Keratinocyte (primary cell): ENCODE measurements around the gene AKT1. TPM values are rescaled to one million over a fixed set of nuclear protein-coding genes. Genes with fewer than 3 reads are reported as not detected.
A peak's percentile ranks its signal among the peaks of the same experiment; 100 is the strongest.

Experiments used
- DNase-seq: peaks from one replicate; pipeline ENCODE4 v3.0.0-alpha.2; 2011; ENCODE audit warnings: low read depth, missing footprints, low spot score
- FAIRE-seq: peaks from 2 replicates; lab custom pipeline; 2011; peaks lifted over from hg19 to GRCh38; lab: Jason Lieb, UNC
- H2AFZ ChIP-seq: 2 replicates; pipeline ENCODE4 v1.6.0; 2012; ENCODE audit warnings: low read length, control low read depth, inconsistent platforms; ENCODE audit not compliant: control insufficient read depth
- H3K27ac ChIP-seq: 2 replicates; pipeline ENCODE4 v1.5.1; 2011; ENCODE audit warnings: low read length; ENCODE audit not compliant: control insufficient read depth, insufficient read depth
- H3K27me3 ChIP-seq: 3 replicates; pipeline ENCODE4 v1.6.0; 2011; ENCODE audit warnings: low read length; ENCODE audit not compliant: control insufficient read depth, insufficient read depth; ENCODE audit errors: extremely low read depth
- H3K36me3 ChIP-seq, 2 experiments: 2 replicates in 1 of 2; 3 replicates in 1 of 2; pipeline ENCODE4 v1.5.1; 2011; ENCODE audit warnings: low read length in 2 of 2, mild to moderate bottlenecking in 1 of 2; ENCODE audit not compliant: control insufficient read depth in 2 of 2, insufficient read depth in 2 of 2; ENCODE audit errors: extremely low read depth in 1 of 2
- H3K4me1 ChIP-seq: 3 replicates; pipeline ENCODE4 v1.5.1; 2011; ENCODE audit warnings: low read length; ENCODE audit not compliant: control insufficient read depth, insufficient read depth; ENCODE audit errors: extremely low read depth
- H3K4me2 ChIP-seq: 3 replicates; pipeline ENCODE4 v1.6.0; 2011; ENCODE audit warnings: low read depth, low read length; ENCODE audit not compliant: control insufficient read depth, insufficient read depth; ENCODE audit errors: extremely low read depth
- H3K4me3 ChIP-seq, 3 experiments: fragments of 200-600 bp in 1 of 3; sonication (generic) in 1 of 3; 2 replicates in 2 of 3; 3 replicates in 1 of 3; pipeline ENCODE4 v1.5.1; 2011 to 2016; ENCODE audit warnings: low read length in 3 of 3, mild to moderate bottlenecking in 3 of 3, control low read depth in 2 of 3, inconsistent platforms in 1 of 3, low read depth in 1 of 3, mixed read lengths in 1 of 3, mixed run types in 1 of 3, moderate library complexity in 1 of 3; ENCODE audit not compliant: control insufficient read depth in 2 of 3, insufficient read depth in 2 of 3; ENCODE audit errors: extremely low read depth in 1 of 3
- H3K79me2 ChIP-seq: 2 replicates; pipeline ENCODE4 v1.6.0; 2012; ENCODE audit warnings: low read length; ENCODE audit not compliant: control insufficient read depth, insufficient read depth
- H3K9ac ChIP-seq: 3 replicates; pipeline ENCODE4 v1.6.0; 2011; ENCODE audit warnings: low read length; ENCODE audit not compliant: control insufficient read depth, insufficient read depth; ENCODE audit errors: extremely low read depth
- H3K9me1 ChIP-seq: 3 replicates; pipeline ENCODE4 v1.6.0; 2011; ENCODE audit warnings: low read length; ENCODE audit not compliant: control insufficient read depth, insufficient read depth; ENCODE audit errors: extremely low read depth
- H3K9me3 ChIP-seq: 2 replicates; pipeline ENCODE4 v1.5.1; 2012; ENCODE audit warnings: low read depth, low read length; ENCODE audit not compliant: control insufficient read depth
- H4K20me1 ChIP-seq: 3 replicates; pipeline ENCODE4 v1.6.0; 2011; ENCODE audit warnings: low read length; ENCODE audit not compliant: control insufficient read depth, insufficient read depth; ENCODE audit errors: extremely low read depth
- CTCF ChIP-seq, 3 experiments: IDR thresholded peaks in 1 of 3; conservative IDR thresholded peaks in 1 of 3; optimal IDR thresholded peaks in 1 of 3; 2 replicates in 2 of 3; 3 replicates in 1 of 3; pipeline versions ENCODE3 to v1.5.1; 2011; ENCODE audit warnings: low read length in 3 of 3, mild to moderate bottlenecking in 3 of 3, moderate library complexity in 2 of 3, control low read depth in 1 of 3, inconsistent platforms in 1 of 3; ENCODE audit not compliant: insufficient read depth in 2 of 3; ENCODE audit errors: extremely low read depth in 1 of 3
- EZH2 ChIP-seq: IDR thresholded peaks from one replicate; pipeline ENCODE4 v1.6.1; 2012; ENCODE audit warnings: inconsistent platforms, mild to moderate bottlenecking, low read length, moderate library complexity
- dilution Hi-C: fragments of 300-500 bp; cut with MboI; formaldehyde crosslinking; loops from one replicate; pipeline ENCODE4 v1.7.0; 2020; ENCODE audit warnings: low sequenced_read_pairs; ENCODE audit not compliant: extremely low pct_ligation_motif_present
- polyA plus RNA-seq, 5 experiments: library from polyadenylated mRNA; depleted of rRNA in 3 of 5; stranded (reverse) in 3 of 5; stranded (forward) in 1 of 5; unstranded in 1 of 5; fragments of >200 nt; gene quantifications; 1 replicate in 1 of 5; 2 replicates in 3 of 5; 3 replicates in 1 of 5; pipeline versions ENCODE4 v1.2.1 to v1.2.3, GENCODE V29; 2011 to 2012; ENCODE audit warnings: missing spikeins in 2 of 5, low read depth in 1 of 5, low replicate concordance in 1 of 5

Gene AKT1
- polyA plus RNA-seq, 1 donor (not counting 4 experiments of a cell fraction or from before 2014, with no cell fraction given): 82.3 TPM

- H4K20me1 ChIP-seq: no peaks in the 10 kb centered on the region
- H3K36me3 ChIP-seq: no peaks in the 10 kb centered on the region
- peaks cover 16% of the 10 kb centered on the region for H3K27me3 ChIP-seq
- H3K4me3 ChIP-seq: peak within 1 kb of the TSS; percentile 37 to 64 (median 53)
- H2AFZ ChIP-seq: peak within 1 kb of the TSS; percentile 53
- no peaks in the 10 kb centered on the region for H3K9me1 ChIP-seq
- FAIRE-seq (no peak), DNase-seq (no peak)
- H3K9ac ChIP-seq: peak within 1 kb of the TSS; percentile 9
- TF ChIP-seq CTCF (optimal IDR thresholded peaks at IDR 0.05 in 1 of 3, IDR thresholded peaks at IDR 0.05 in 1 of 3, conservative IDR thresholded peaks at IDR 0.05 in 1 of 3; ENCODE audit: extremely low read depth in 1 of 3, insufficient read depth in 2 of 3, low read length in 3 of 3): no peak
- no peak for TF ChIP-seq EZH2
- no peak within 1 kb of the TSS for H3K27ac ChIP-seq
- peak within 1 kb of the TSS; percentile 64 for H3K4me2 ChIP-seq
- dilution Hi-C loops: no loop called here
- no peaks in the 10 kb centered on the region for H3K79me2 ChIP-seq
- no peaks in the 10 kb centered on the region for H3K9me3 ChIP-seq
- H3K4me1 ChIP-seq: peaks cover 8% of the 10 kb centered on the region
These were observed 5.4 kb upstream of the AKT1 start, which contains the start of gene ZBTB42 for GRCh38 chr14:104800771-104801519. Gene ZBTB42 (plus strand): TSS chr14:104801101. CDS start chr14:104801198, 97 bp downstream.

DNA sequence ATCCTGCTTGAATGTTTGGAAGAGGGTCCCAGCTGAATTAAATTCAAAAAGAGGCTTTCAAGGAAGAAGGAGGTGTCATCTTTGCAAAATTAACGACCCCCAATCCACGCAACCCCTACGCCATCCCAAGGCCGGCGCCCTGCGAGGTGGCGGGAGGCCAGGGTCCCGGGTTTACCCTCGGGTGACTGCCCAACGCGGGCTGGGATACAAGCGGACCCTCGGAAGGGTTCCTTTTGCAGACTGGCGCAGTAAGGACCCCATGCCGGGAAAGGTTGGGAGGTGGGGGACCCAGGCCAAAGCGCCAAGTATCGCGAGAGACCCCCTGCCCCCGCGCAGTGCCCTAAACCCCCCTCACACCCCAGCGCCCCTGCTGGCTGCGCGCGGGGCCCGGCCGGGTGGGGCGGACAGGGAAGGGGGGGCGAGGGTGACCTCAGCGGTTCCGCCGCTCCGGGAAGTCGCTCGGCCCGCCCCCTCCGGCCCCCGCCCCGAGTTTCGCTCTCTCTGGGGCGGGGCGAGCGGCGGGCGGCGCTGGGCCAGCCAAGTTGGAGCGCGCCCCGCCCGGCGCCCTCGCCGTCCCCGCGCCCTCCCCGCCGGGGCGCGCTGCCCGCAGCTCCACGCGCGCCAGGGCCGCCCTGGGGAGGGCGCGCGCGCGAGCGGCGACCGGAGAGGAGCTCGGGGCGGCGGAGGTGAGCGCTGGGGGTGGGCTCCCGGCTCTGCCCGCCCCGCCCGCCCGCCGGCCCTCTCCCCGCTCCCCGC is 4.6 kb upstream of the AKT1 start:
- peak overlapping the region in 1 of 3 experiments; percentile 19 for H3K4me3 ChIP-seq
- H3K79me2 ChIP-seq: no peaks in the 10 kb centered on the region
- H3K9ac ChIP-seq: no peak overlapping the region
- H3K36me3 ChIP-seq: no peaks in the 10 kb centered on the region
- TF ChIP-seq EZH2 (no peak), CTCF (optimal IDR thresholded peaks at IDR 0.05 in 1 of 3, IDR thresholded peaks at IDR 0.05 in 1 of 3, conservative IDR thresholded peaks at IDR 0.05 in 1 of 3; ENCODE audit: extremely low read depth in 1 of 3, insufficient read depth in 2 of 3, low read length in 3 of 3) (peak in 1 of 3 experiments; percentile 30)
- peaks cover 7% of the 10 kb centered on the region for H3K4me1 ChIP-seq
- H3K27me3 ChIP-seq: peaks cover 16% of the 10 kb centered on the region
- FAIRE-seq (no peak), DNase-seq (peak; percentile 13)
- dilution Hi-C loops: no loop called here
- H3K9me1 ChIP-seq: no peaks in the 10 kb centered on the region
- H3K27ac ChIP-seq: no peak overlapping the region
- H2AFZ ChIP-seq: no peak overlapping the region
- peak overlapping the region; percentile 10 for H3K4me2 ChIP-seq
- no peaks in the 10 kb centered on the region for H4K20me1 ChIP-seq
- H3K9me3 ChIP-seq: no peaks in the 10 kb centered on the region
